ENCODE data around the gene CLMN.
"Not testable (repeated sequence)": the region's sequence is repeated elsewhere in the genome, so short reads cannot be mapped to it uniquely, and the experiment has no call there.

The CLMN gene

DNA sequence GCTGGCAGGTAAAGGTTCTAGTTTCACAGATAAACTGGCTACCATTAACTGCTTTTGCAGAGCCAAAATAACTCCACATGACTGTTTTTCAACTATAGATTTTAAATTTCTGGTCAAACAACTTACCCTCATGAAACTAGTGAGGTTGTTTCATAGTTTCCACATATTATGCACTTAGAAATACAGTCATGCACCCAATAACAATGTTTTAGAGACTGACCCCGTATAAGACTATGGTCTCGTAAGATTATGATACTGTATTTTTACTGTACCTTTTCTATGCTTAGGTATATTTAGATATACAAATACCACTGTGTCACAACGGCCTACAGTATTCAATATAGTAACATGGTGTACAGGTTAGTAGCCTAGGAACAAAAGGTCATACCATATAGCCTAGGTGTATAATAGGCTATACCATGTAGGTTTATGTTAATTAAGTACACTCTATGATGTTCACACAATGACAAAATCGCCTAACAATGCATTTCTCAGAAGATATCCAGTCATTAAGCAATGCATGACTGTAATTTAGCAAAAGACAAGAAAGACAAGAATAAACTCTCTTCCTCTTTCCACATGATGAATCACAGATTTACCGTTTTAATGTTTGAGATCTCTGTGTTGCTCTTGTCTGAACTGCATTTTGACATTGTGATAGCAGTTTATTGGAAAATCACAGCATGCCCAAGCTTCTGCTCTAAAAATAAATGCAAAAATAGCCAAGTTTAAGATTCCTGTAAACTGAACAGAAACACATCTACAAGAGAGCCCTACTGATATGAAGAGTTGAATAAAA is 179.4 kb downstream of the CLMN start:
- H4K20me1 ChIP-seq: peaks cover 0 to 19% (median 3%) of the 10 kb centered on the region in 11 experiments; a peak in 6 of 22 replicates
- peak overlapping the region in 8 of 10 experiments; percentile 3 to 44 (median 20); a peak in 9 of 20 replicates for H3K4me3 ChIP-seq
- H3K9ac ChIP-seq: peak overlapping the region; percentile 48 to 75 (median 64); a peak in 19 of 22 replicates
- no peaks in the 10 kb centered on the region for H3K27me3 ChIP-seq
- H3K4me2 ChIP-seq: peak overlapping the region; percentile 56 to 95 (median 81)
- H3K27ac ChIP-seq: peak overlapping the region; percentile 75 to 92 (median 81)
- TF ChIP-seq Cebpa-rat (IDR thresholded peaks at IDR 0.05): peak in 3 of 11 experiments; percentile 39 to 81 (median 47); a peak in 6 of 22 replicates
- H3K4me1 ChIP-seq: peaks cover 49 to 77% (median 63%) of the 10 kb centered on the region in 10 experiments
- peaks cover 4 to 22% (median 10%) of the 10 kb centered on the region in 11 experiments for H3K9me3 ChIP-seq (replicated peaks in 1 of 11)
- peaks cover 14 to 37% (median 25%) of the 10 kb centered on the region in 11 experiments; a peak in 20 of 22 replicates for H3K36me3 ChIP-seq

DNA sequence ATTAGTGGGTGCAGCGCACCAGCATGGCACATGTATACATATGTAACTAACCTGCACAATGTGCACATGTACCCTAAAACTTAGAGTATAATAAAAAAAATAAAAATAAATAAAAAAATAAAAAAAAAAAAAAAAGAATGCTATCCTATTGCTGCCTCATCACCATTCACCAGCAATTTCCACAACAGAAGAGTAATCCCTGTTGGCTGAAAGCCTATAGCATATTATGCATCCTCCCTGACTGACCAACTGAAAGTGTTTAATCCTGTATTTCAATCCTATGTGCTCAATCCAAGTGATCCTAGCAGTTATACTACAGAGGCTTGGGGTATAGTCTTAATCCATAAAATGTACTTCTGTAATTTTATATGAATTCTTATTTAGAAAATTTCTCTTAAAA is 180.8 kb downstream of the CLMN start:
- no peak overlapping the region for H3K4me3 ChIP-seq
- peaks cover 14 to 46% (median 34%) of the 10 kb centered on the region in 11 experiments; a peak in 20 of 22 replicates for H3K36me3 ChIP-seq
- TF ChIP-seq Cebpa-rat (IDR thresholded peaks at IDR 0.05): no peak
- peaks cover 0 to 15% (median 3%) of the 10 kb centered on the region in 11 experiments; a peak in 8 of 22 replicates for H3K9me3 ChIP-seq (replicated peaks in 1 of 11)
- peak overlapping the region in 6 of 11 experiments; percentile 80 to 92 (median 85); a peak in 6 of 22 replicates for H3K27ac ChIP-seq
- no peaks in the 10 kb centered on the region for H3K27me3 ChIP-seq
- H3K4me1 ChIP-seq: peaks cover 46 to 79% (median 52%) of the 10 kb centered on the region in 10 experiments
- peaks cover 0 to 28% (median 9%) of the 10 kb centered on the region in 11 experiments; a peak in 8 of 22 replicates for H4K20me1 ChIP-seq
- no peak overlapping the region for H3K9ac ChIP-seq
- H3K4me2 ChIP-seq: peak overlapping the region in 9 of 11 experiments; percentile 65 to 95 (median 81); a peak in 16 of 22 replicates

DNA sequence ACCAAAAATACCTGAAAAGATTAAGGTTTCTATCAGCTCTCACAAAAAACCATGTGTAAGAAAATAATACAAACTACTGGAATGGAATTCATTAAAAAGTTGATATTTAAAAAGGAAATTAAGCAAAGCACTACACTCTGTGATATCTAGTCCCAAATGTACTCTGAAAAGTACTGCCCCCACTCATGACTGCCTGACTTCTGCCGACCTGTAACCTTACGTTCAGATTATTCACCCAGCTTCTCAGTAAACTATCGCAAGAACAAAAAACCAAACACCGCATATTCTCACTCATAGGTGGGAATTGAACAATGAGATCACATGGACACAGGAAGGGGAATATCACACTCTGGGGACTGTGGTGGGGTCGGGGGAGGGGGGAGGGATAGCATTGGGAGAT is 181.3 kb downstream of the CLMN start:
- not testable (repeated sequence) for H3K27me3 ChIP-seq, H3K4me2 ChIP-seq, H3K9ac ChIP-seq, H3K4me3 ChIP-seq
- peaks cover 0 to 15% (median 3%) of the 10 kb centered on the region in 11 experiments; a peak in 8 of 22 replicates for H3K9me3 ChIP-seq (replicated peaks in 1 of 11)
- H3K27ac ChIP-seq: peak overlapping the region in 2 of 11 experiments; percentile 31 to 54; a peak in 4 of 22 replicates
- H3K36me3 ChIP-seq: peaks cover 14 to 50% (median 36%) of the 10 kb centered on the region in 11 experiments; a peak in 20 of 22 replicates
- H4K20me1 ChIP-seq: peaks cover 0 to 28% (median 9%) of the 10 kb centered on the region in 11 experiments; a peak in 8 of 22 replicates
- peaks cover 44 to 81% (median 49%) of the 10 kb centered on the region in 10 experiments for H3K4me1 ChIP-seq

DNA sequence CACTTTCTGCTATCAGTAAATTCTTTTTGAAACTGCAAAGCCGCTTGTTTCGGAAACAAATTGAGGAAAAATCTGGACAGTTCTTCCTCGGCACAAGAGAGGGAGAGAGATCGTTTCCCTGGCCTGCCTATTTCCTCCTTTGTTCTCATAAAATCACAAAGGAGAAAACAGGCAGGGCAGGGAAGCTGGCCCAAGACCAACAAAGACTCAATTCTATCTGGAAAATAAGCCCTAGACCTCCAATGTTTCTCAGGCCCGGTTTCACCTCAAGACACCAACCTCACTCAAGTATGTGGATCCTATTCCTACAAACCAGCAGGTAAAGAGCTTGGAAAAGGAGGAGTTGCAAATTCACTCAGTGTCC is 181.9 kb downstream of the CLMN start:
- H3K4me2 ChIP-seq: peak overlapping the region in 1 of 11 experiments; percentile 18; a peak in 2 of 22 replicates
- H4K20me1 ChIP-seq: peaks cover 0 to 28% (median 9%) of the 10 kb centered on the region in 11 experiments; a peak in 9 of 22 replicates
- H3K36me3 ChIP-seq: peaks cover 21 to 57% (median 43%) of the 10 kb centered on the region in 11 experiments; a peak in 21 of 22 replicates
- no peak overlapping the region for H3K4me3 ChIP-seq
- no peaks in the 10 kb centered on the region for H3K27me3 ChIP-seq
- H3K9ac ChIP-seq: no peak overlapping the region
- peaks cover 37 to 81% (median 43%) of the 10 kb centered on the region in 10 experiments for H3K4me1 ChIP-seq
- peaks cover 0 to 15% (median 3%) of the 10 kb centered on the region in 11 experiments; a peak in 8 of 22 replicates for H3K9me3 ChIP-seq (replicated peaks in 1 of 11)
- peak overlapping the region in 9 of 11 experiments; percentile 3 to 60 (median 33); a peak in 14 of 22 replicates for H3K27ac ChIP-seq
- no peak for TF ChIP-seq Cebpa-rat (IDR thresholded peaks at IDR 0.05)

DNA sequence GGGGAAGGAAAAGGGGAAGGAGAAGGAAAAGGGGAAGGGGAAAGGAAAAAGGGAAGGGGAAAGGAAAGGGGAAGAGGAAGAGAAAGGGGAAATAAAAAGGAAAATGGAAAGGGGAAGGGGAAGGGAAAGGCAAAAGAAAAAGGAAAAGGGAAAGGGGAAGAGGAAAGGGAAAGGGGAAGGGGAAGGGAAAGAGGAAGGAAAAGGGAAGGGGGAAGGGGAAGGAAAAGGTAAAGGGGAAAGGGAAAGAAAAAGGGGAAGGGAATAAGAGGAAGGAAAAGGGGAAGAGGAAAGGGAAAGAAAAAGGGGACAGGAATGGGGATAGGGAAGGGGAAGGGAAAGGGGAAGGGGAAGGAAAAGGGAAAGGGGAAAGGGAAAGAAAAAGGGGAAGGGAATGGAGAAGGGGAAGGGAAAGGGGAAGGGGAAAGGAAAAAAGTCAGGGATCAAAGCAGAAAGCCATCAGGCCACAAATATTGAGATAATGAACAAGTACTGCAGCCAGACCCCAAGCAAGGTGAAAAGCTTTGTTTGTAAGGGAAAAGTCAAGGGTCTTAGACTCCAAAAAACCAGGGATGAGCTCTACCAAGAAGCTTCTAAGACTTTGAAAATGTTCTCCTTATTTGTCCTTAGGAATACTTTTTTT is 182.4 kb downstream of the CLMN start:
- peak overlapping the region in 7 of 11 experiments; percentile 7 to 60 (median 37); a peak in 14 of 22 replicates for H3K27ac ChIP-seq
- no peak overlapping the region for H3K4me3 ChIP-seq
- H4K20me1 ChIP-seq: peaks cover 0 to 28% (median 9%) of the 10 kb centered on the region in 11 experiments; a peak in 9 of 22 replicates

DNA sequence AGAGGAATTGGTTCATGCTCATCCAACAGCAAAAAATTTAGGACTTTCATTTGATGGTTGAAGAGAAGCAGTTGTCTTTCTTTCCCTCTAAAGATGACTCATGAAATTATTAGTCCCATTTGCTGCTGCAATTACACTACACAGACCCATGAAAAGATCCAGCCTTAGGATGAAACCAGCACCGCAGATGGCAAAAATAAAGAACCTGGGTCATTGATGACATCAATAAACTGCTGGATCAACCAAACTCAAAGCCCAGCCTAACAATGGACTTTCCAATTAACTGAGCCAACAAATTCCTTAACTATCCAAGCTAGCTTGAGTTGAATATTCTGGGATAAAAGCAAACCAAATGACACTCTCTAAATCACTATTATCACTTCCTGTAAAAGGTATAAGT is 183.1 kb downstream of the CLMN start:
- no peak overlapping the region for H3K9ac ChIP-seq
- no peak overlapping the region for H3K4me3 ChIP-seq
- H3K4me2 ChIP-seq: no peak overlapping the region
- peaks cover 30 to 67% (median 54%) of the 10 kb centered on the region in 11 experiments; a peak in 21 of 22 replicates for H3K36me3 ChIP-seq
- no peaks in the 10 kb centered on the region for H3K27me3 ChIP-seq
- H4K20me1 ChIP-seq: peaks cover 0 to 28% (median 9%) of the 10 kb centered on the region in 11 experiments; a peak in 9 of 22 replicates
- H3K4me1 ChIP-seq: peaks cover 26 to 81% (median 36%) of the 10 kb centered on the region in 10 experiments
- TF ChIP-seq Cebpa-rat (IDR thresholded peaks at IDR 0.05): no peak
- peaks cover 0 to 15% (median 3%) of the 10 kb centered on the region in 11 experiments; a peak in 8 of 22 replicates for H3K9me3 ChIP-seq (replicated peaks in 1 of 11)
- H3K27ac ChIP-seq: peak overlapping the region in 2 of 11 experiments; percentile 31 to 60; a peak in 2 of 22 replicates

More for the DNA sequence above, 182.4 kb downstream of the CLMN start:
- no peak overlapping the region for H3K9ac ChIP-seq
- peaks cover 26 to 62% (median 48%) of the 10 kb centered on the region in 11 experiments; a peak in 21 of 22 replicates for H3K36me3 ChIP-seq
- no peaks in the 10 kb centered on the region for H3K27me3 ChIP-seq
- peak overlapping the region in 1 of 11 experiments; percentile 18; a peak in 2 of 22 replicates for H3K4me2 ChIP-seq
- peaks cover 33 to 81% (median 39%) of the 10 kb centered on the region in 10 experiments for H3K4me1 ChIP-seq
- H3K9me3 ChIP-seq (replicated peaks in 1 of 11): peaks cover 0 to 15% (median 3%) of the 10 kb centered on the region in 11 experiments; a peak in 8 of 22 replicates
- no peak for TF ChIP-seq Cebpa-rat (IDR thresholded peaks at IDR 0.05)

DNA sequence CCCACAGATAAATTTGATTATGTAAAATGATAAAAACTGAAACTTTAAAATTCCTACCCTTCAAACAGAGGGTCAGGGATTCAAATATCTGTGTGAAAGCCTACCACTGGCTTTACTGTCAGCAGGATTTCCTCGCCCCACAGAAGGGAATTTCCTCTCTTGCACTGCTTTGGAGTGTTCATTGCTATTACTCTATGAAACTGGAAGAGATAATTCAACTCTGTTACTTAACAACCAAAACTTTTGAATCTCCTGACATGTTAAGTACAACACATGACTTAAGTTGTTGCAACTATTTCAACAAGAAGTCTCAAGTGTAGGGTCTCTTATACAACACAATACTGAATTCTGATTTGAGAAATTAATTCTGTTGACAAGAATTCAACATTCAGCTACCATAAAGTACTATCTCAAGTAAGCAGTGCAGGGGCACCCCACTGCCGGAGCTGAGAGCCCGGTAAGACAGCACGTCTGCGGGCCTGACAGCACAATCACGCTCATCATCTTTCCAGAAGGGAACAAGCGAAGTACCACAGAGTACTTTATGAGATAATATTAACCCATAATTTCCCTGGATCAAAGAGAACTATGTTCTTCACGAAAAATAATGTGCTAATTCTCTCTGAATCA is 185.3 kb downstream of the CLMN start:
- H3K4me2 ChIP-seq: peak overlapping the region in 3 of 11 experiments; percentile 16 to 57 (median 50); a peak in 6 of 22 replicates
- H4K20me1 ChIP-seq: peaks cover 0 to 28% (median 9%) of the 10 kb centered on the region in 11 experiments; a peak in 9 of 22 replicates
- no peaks in the 10 kb centered on the region for H3K27me3 ChIP-seq
- peak overlapping the region in 4 of 11 experiments; percentile 24 to 79 (median 72); a peak in 8 of 22 replicates for H3K27ac ChIP-seq
- H3K36me3 ChIP-seq: peaks cover 44 to 84% (median 71%) of the 10 kb centered on the region in 11 experiments; a peak in 21 of 22 replicates
- H3K9me3 ChIP-seq (replicated peaks in 1 of 11): peaks cover 0 to 15% (median 3%) of the 10 kb centered on the region in 11 experiments; a peak in 8 of 22 replicates
- peak overlapping the region in 3 of 11 experiments; percentile 37 to 60 (median 58); a peak in 2 of 22 replicates for H3K9ac ChIP-seq
- H3K4me3 ChIP-seq: no peak overlapping the region
- no peak; a peak in 1 of 22 replicates for TF ChIP-seq Cebpa-rat (IDR thresholded peaks at IDR 0.05)
- H3K4me1 ChIP-seq: peaks cover 5 to 76% (median 28%) of the 10 kb centered on the region in 10 experiments; a peak in 19 of 20 replicates
